ENCODE results near the gene AK3. TPM values are rescaled to one million over a fixed set of nuclear protein-coding genes. Genes with fewer than 3 reads are reported as not detected.
"Not testable (repeated sequence)": the region's sequence is repeated elsewhere in the genome, so short reads cannot be mapped to it uniquely, and the experiment has no call there.

Gene AK3
- total RNA-seq, 2 experiments from 2014 or later, result 43.3 to 108 TPM

DNA sequence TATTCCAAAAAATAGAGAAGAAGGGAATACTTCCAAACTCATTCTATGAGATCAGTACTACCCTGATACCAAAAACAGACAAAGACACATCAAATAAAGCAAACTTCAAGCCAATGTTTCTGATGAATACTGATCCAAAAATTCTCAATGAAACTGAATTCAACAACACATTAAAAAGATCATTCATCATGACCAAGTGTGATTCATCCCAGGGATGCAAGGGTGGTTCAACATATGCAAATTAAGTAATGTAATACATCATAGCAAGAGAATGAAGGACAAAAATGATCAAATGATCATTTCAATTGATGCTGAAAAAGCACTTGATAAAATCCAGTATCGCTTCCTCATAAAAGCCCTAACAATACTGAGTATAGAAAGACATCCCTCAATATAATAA, 46.9 kb upstream of the AK3 start:
- no peaks in the 10 kb centered on the region for H3K36me3 ChIP-seq (ENCODE audit: insufficient read depth, low read length)
- no peaks in the 10 kb centered on the region for H3K79me2 ChIP-seq (ENCODE audit: insufficient read depth, low read depth, low read length)
- H3K27ac ChIP-seq (ENCODE audit: low read depth, low read length, poor library complexity, severe bottlenecking), result no peak overlapping the region
- peaks cover 5% of the 10 kb centered on the region for H3K4me1 ChIP-seq (ENCODE audit: insufficient read depth, low read length, poor library complexity, severe bottlenecking)
- intact Hi-C loops (cut with micrococcal nuclease; ENCODE audit: unreplicated experiment), result no loop called here
- no peaks in the 10 kb centered on the region for H4K20me1 ChIP-seq (ENCODE audit: insufficient read depth, low read length)
- no peak overlapping the region for H3K4me2 ChIP-seq (ENCODE audit: low read length)
- H3K9me2 ChIP-seq (ENCODE audit: insufficient read depth, low read length), result no peaks in the 10 kb centered on the region
- H2AFZ ChIP-seq (ENCODE audit: low read length), result no peak overlapping the region
- DNase-seq (ENCODE audit: low spot score), result no peak
- TF ChIP-seq, protein P1, sequence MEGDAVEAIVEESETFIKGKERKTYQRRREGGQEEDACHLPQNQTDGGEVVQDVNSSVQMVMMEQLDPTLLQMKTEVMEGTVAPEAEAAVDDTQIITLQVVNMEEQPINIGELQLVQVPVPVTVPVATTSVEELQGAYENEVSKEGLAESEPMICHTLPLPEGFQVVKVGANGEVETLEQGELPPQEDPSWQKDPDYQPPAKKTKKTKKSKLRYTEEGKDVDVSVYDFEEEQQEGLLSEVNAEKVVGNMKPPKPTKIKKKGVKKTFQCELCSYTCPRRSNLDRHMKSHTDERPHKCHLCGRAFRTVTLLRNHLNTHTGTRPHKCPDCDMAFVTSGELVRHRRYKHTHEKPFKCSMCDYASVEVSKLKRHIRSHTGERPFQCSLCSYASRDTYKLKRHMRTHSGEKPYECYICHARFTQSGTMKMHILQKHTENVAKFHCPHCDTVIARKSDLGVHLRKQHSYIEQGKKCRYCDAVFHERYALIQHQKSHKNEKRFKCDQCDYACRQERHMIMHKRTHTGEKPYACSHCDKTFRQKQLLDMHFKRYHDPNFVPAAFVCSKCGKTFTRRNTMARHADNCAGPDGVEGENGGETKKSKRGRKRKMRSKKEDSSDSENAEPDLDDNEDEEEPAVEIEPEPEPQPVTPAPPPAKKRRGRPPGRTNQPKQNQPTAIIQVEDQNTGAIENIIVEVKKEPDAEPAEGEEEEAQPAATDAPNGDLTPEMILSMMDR (conservative IDR thresholded peaks at IDR 0.05; ENCODE audit: low read length), result no peak
- TF ChIP-seq EZH2phosphoT487 (IDR thresholded peaks at IDR 0.05; ENCODE audit: borderline replicate concordance, low read depth, low read length), result no peak
- H3K9me3 ChIP-seq (ENCODE audit: low read length), result no peaks in the 10 kb centered on the region; the same call in 1 of the 2 replicates
- CTCF ChIA-PET (ENCODE audit: unreplicated experiment), result no interaction called here
- H3K4me3 ChIP-seq (ENCODE audit: low read depth, low read length, poor library complexity, severe bottlenecking), result no peak overlapping the region
- no TSS peak for BruUV-seq (replicated peaks)
- POLR2A ChIA-PET, result no interaction called here

DNA sequence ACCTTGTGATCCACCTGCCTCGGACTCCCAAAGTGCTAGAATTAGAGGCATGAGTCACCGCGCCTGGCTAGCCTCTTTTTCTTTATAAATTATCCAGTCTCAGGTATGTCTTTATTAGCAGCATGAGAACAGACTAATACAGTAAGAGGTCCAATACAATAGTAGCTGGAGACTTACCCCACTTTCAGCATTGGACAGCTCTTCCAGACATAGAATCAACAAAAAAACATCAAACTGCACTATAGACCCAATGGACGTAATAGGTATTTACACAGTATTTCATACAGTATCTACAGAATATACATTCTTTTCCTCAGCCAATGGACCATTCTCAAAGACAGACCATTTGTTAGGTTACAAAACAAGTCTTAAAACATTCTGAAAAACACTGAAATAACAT, 45.6 kb upstream of the AK3 start:
- H4K20me1 ChIP-seq (ENCODE audit: insufficient read depth, low read length), result no peaks in the 10 kb centered on the region
- no TSS peak for BruUV-seq (replicated peaks)

DNA sequence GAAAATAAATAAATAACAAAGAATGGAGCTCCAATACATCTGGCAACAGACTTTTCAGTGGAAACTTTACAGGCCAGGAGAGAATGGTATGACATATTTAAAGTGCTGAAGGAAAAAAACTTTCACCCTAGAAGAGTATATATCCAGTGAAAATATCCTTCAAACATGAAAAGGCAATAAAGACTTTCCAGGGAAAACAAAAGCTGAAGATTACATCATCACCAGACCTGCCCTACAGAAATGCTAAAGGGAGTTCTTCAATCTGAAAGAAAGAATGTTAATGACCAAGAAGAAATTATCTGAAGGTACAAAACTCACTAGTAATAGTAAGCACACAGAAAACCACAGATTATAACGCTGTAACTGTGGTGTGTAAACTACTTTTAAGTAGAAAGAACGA, 43.4 kb upstream of the AK3 start:
- no peaks in the 10 kb centered on the region for H3K9me3 ChIP-seq (ENCODE audit: low read length)
- no peaks in the 10 kb centered on the region for H3K79me2 ChIP-seq (ENCODE audit: insufficient read depth, low read depth, low read length)
- BruUV-seq (replicated peaks), result no TSS peak
- no peaks in the 10 kb centered on the region for H3K9me2 ChIP-seq (ENCODE audit: insufficient read depth, low read length)
- H3K4me1 ChIP-seq (ENCODE audit: insufficient read depth, low read length, poor library complexity, severe bottlenecking), result no peaks in the 10 kb centered on the region
- no peak for TF ChIP-seq EZH2phosphoT487 (IDR thresholded peaks at IDR 0.05; ENCODE audit: borderline replicate concordance, low read depth, low read length)
- TF ChIP-seq, protein P1 (conservative IDR thresholded peaks at IDR 0.05; ENCODE audit: low read length), result no peak
- H4K20me1 ChIP-seq (ENCODE audit: insufficient read depth, low read length), result no peaks in the 10 kb centered on the region
- no peak overlapping the region for H3K27ac ChIP-seq (ENCODE audit: low read depth, low read length, poor library complexity, severe bottlenecking)
- ChIA-PET POLR2A (interaction anchor here (0.6 to 1.5 kb wide), 2 partner anchors 8 to 26 kb away, joined by 3 to 4 read pairs; partner anchors contain the start of gene RCL1), CTCF (ENCODE audit: unreplicated experiment) (no interaction called here)
- intact Hi-C loops (cut with micrococcal nuclease; ENCODE audit: unreplicated experiment), result no loop called here
- H3K36me3 ChIP-seq (ENCODE audit: insufficient read depth, low read length), result no peaks in the 10 kb centered on the region
- no peak overlapping the region for H3K4me3 ChIP-seq (ENCODE audit: low read depth, low read length, poor library complexity, severe bottlenecking)
- no peak overlapping the region for H3K4me2 ChIP-seq (ENCODE audit: low read length)
- no peak for DNase-seq (ENCODE audit: low spot score)
- no peak overlapping the region for H2AFZ ChIP-seq (ENCODE audit: low read length)

More for the DNA sequence above, 45.6 kb upstream of the AK3 start:
- Histone ChIP-seq H3K9me3 (ENCODE audit: low read length) (no peaks in the 10 kb centered on the region; the same call in 1 of the 2 replicates), H3K4me3 (ENCODE audit: low read depth, low read length, poor library complexity, severe bottlenecking) (no peak overlapping the region), H3K4me1 (ENCODE audit: insufficient read depth, low read length, poor library complexity, severe bottlenecking) (no peaks in the 10 kb centered on the region), H2AFZ (ENCODE audit: low read length) (no peak overlapping the region), H3K4me2 (ENCODE audit: low read length) (no peak overlapping the region), H3K27ac (ENCODE audit: low read depth, low read length, poor library complexity, severe bottlenecking) (no peak overlapping the region), H3K9me2 (ENCODE audit: insufficient read depth, low read length) (no peaks in the 10 kb centered on the region), H3K36me3 (ENCODE audit: insufficient read depth, low read length) (no peaks in the 10 kb centered on the region), H3K79me2 (ENCODE audit: insufficient read depth, low read depth, low read length) (no peaks in the 10 kb centered on the region)
- POLR2A ChIA-PET, result interaction anchor here (1.4 kb wide), 1 partner anchor 9 kb away, joined by 4 read pairs; no protein-coding TSS in a partner anchor
- intact Hi-C loops (cut with micrococcal nuclease; ENCODE audit: unreplicated experiment), result no loop called here
- CTCF ChIA-PET (ENCODE audit: unreplicated experiment), result no interaction called here
- no peak for DNase-seq (ENCODE audit: low spot score)
- TF ChIP-seq, protein P1 (conservative IDR thresholded peaks at IDR 0.05; ENCODE audit: low read length), result no peak
- TF ChIP-seq EZH2phosphoT487 (IDR thresholded peaks at IDR 0.05; ENCODE audit: borderline replicate concordance, low read depth, low read length), result no peak

DNA sequence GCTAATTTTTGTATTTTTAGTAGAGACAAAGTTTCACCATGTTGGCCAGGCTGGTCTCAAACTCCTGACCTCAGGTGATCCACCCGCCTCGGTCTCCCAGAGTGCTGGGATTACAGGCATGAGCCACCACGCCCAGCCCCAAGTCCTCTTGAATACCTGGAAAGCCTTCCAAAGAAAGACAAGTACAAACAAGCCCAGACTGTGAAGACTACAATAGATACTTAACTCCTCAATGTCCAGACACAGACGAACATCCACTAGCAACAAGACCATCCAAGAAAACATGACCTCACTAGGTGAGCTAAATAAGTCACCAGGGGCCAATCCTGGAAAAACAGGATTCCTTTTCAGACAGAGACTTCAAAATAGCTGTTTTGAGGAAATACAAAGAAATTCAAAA, 42.2 kb upstream of the AK3 start:
- CTCF ChIA-PET (ENCODE audit: unreplicated experiment); H3K9me2 ChIP-seq (ENCODE audit: insufficient read depth, low read length); H3K4me3 ChIP-seq (ENCODE audit: low read depth, low read length, poor library complexity, severe bottlenecking); H3K4me1 ChIP-seq (ENCODE audit: insufficient read depth, low read length, poor library complexity, severe bottlenecking); DNase-seq (ENCODE audit: low spot score); H4K20me1 ChIP-seq (ENCODE audit: insufficient read depth, low read length); H3K27ac ChIP-seq (ENCODE audit: low read depth, low read length, poor library complexity, severe bottlenecking); H3K79me2 ChIP-seq (ENCODE audit: insufficient read depth, low read depth, low read length); H3K36me3 ChIP-seq (ENCODE audit: insufficient read depth, low read length); H2AFZ ChIP-seq (ENCODE audit: low read length); BruUV-seq (replicated peaks); H3K9me3 ChIP-seq (ENCODE audit: low read length); H3K4me2 ChIP-seq (ENCODE audit: low read length); intact Hi-C loops (cut with micrococcal nuclease; ENCODE audit: unreplicated experiment): not testable (repeated sequence)
- POLR2A ChIA-PET, result interaction anchor here (0.6 to 1.5 kb wide), 4 partner anchors 9 to 1269 kb away, joined by 3 to 5 read pairs (median 3); partner anchors contain the start of gene RCL1
